Endothelial cell of umbilical vein (primary cell): Measurements from ENCODE around the gene CAT. TPM values are rescaled to one million over a fixed set of nuclear protein-coding genes. Genes with fewer than 3 reads are reported as not detected.

Experiments
- BruUV-seq: library from RNA; stranded (reverse); fragments of 400-500 nt; replicated peaks from 2 replicates; lab custom pipeline; 2021; lab: Mats Ljungman, UMichigan
- CTCF ChIA-PET: fragments of 300-600, 350-600 bp; sonication (Branson Sonifier 250); formaldehyde crosslinking; loops from one replicate; lab custom pipeline; 2021; ENCODE audit warnings: antibody characterized with exemption, inconsistent platforms; lab: Charles Lee
- POLR2A ChIA-PET: fragments of 300-600, 350-600 bp; sonication (Branson Sonifier 250); formaldehyde crosslinking; loops from one replicate; lab custom pipeline; 2021; ENCODE audit warnings: antibody characterized with exemption, inconsistent platforms; lab: Charles Lee
- DNase-seq: peaks from one replicate; pipeline ENCODE4 v3.0.0-alpha.2; 2011; ENCODE audit warnings: low read depth, low spot score
- FAIRE-seq: peaks from 2 replicates; lab custom pipeline; 2011; peaks lifted over from hg19 to GRCh38; lab: Jason Lieb, UNC
- H2AFZ ChIP-seq: 2 replicates; pipeline ENCODE4 v1.6.0; 2012; ENCODE audit warnings: low read depth, low read length, control low read depth, inconsistent platforms
- H3K27ac ChIP-seq: 2 replicates; pipeline ENCODE4 v1.5.1; 2011; ENCODE audit warnings: low read depth, mild to moderate bottlenecking, control low read depth, low read length, moderate library complexity; ENCODE audit not compliant: insufficient read depth
- H3K27me3 ChIP-seq, 2 experiments: 2 replicates each; pipeline versions ENCODE4 v1.6.0 to v1.6.1; 2011; ENCODE audit warnings: low read length in 2 of 2, mixed read lengths in 1 of 2; ENCODE audit not compliant: control insufficient read depth in 2 of 2, insufficient read depth in 2 of 2
- H3K36me3 ChIP-seq, 2 experiments: 2 replicates in 1 of 2; 3 replicates in 1 of 2; pipeline ENCODE4 v1.5.1; 2011; ENCODE audit warnings: low read length in 2 of 2, mild to moderate bottlenecking in 1 of 2, moderate library complexity in 1 of 2; ENCODE audit not compliant: control insufficient read depth in 2 of 2, insufficient read depth in 2 of 2; ENCODE audit errors: extremely low read depth in 1 of 2
- H3K4me1 ChIP-seq: 3 replicates; pipeline ENCODE4 v1.5.1; 2011; ENCODE audit warnings: mild to moderate bottlenecking, low read length; ENCODE audit not compliant: control insufficient read depth, insufficient read depth; ENCODE audit errors: extremely low read depth
- H3K4me2 ChIP-seq: 2 replicates; pipeline ENCODE4 v1.6.1; 2011; ENCODE audit warnings: low read length, control low read depth, mixed read lengths; ENCODE audit not compliant: insufficient read depth
- H3K4me3 ChIP-seq, 3 experiments: fragments of 200-600 bp in 1 of 3; sonication (generic), shearing (Covaris generic) in 1 of 3; replicated peaks in 1 of 3; 2 replicates each; pipeline ENCODE4 v1.5.1; 2011 to 2016; ENCODE audit warnings: control low read depth in 3 of 3, low read length in 3 of 3, mild to moderate bottlenecking in 2 of 3, inconsistent platforms in 1 of 3, low read depth in 1 of 3, moderate library complexity in 1 of 3; ENCODE audit not compliant: insufficient read depth in 1 of 3
- H3K79me2 ChIP-seq: 2 replicates; pipeline ENCODE4 v1.6.0; 2012; ENCODE audit warnings: low read length, inconsistent platforms; ENCODE audit not compliant: control insufficient read depth, insufficient read depth
- H3K9ac ChIP-seq: replicated peaks from 2 replicates; pipeline ENCODE3; 2011; ENCODE audit warnings: low read length, control low read depth; ENCODE audit not compliant: insufficient read depth; ENCODE audit errors: extremely low read depth
- H3K9me1 ChIP-seq: replicated peaks from 3 replicates; pipeline ENCODE4 v1.6.0; 2011; ENCODE audit warnings: mild to moderate bottlenecking, low read length; ENCODE audit not compliant: control insufficient read depth, insufficient read depth; ENCODE audit errors: extremely low read depth
- H3K9me3 ChIP-seq: replicated peaks from 2 replicates; pipeline ENCODE4 v1.5.1; 2012; ENCODE audit warnings: low read length, inconsistent platforms; ENCODE audit not compliant: control insufficient read depth, insufficient read depth
- H4K20me1 ChIP-seq: replicated peaks from 2 replicates; pipeline ENCODE3; 2011; ENCODE audit warnings: mild to moderate bottlenecking, low read length; ENCODE audit not compliant: control insufficient read depth, insufficient read depth; ENCODE audit errors: extremely low read depth
- EZH2 ChIP-seq: IDR thresholded peaks from 2 replicates; pipeline ENCODE4 v1.6.1; 2012; ENCODE audit warnings: borderline replicate concordance, low read depth, mild to moderate bottlenecking, moderate library complexity, low read length, inconsistent platforms; ENCODE audit not compliant: severe bottlenecking
- FOS ChIP-seq: IDR thresholded peaks from 2 replicates; pipeline ENCODE4 v1.6.1; 2011; ENCODE audit warnings: mild to moderate bottlenecking, low read length, moderate library complexity, borderline replicate concordance; ENCODE audit not compliant: insufficient read depth
- GATA2 ChIP-seq: IDR thresholded peaks from 2 replicates; pipeline ENCODE4 v1.7.0; 2011; ENCODE audit warnings: low read depth, mild to moderate bottlenecking, moderate library complexity, mixed read lengths, low read length; ENCODE audit not compliant: insufficient read length, insufficient read depth
- JUN ChIP-seq: IDR thresholded peaks from 2 replicates; pipeline ENCODE4 v1.6.1; 2011; ENCODE audit warnings: borderline replicate concordance, low read depth; ENCODE audit not compliant: insufficient read length, insufficient read depth
- MYC ChIP-seq: IDR thresholded peaks from one replicate; pipeline ENCODE4 v1.6.1; 2011; ENCODE audit warnings: mild to moderate bottlenecking, low read depth, low read length
- POLR2A ChIP-seq: IDR thresholded peaks from 2 replicates; pipeline ENCODE4 v1.6.1; 2012; ENCODE audit warnings: low read depth, mild to moderate bottlenecking, control low read depth, low read length
- POLR2AphosphoS5 ChIP-seq: IDR thresholded peaks from 2 replicates; pipeline ENCODE4 v1.6.1; 2012; ENCODE audit warnings: low read depth, mild to moderate bottlenecking, control low read depth, low read length, moderate library complexity; ENCODE audit not compliant: insufficient read depth
- dilution Hi-C: fragments of 300-500 bp; cut with MboI; formaldehyde crosslinking; loops from one replicate; pipeline ENCODE4 v1.15.0; 2019; ENCODE audit warnings: low sequenced_read_pairs; ENCODE audit not compliant: extremely low pct_ligation_motif_present
- intact Hi-C: fragments of 100-400 bp; cut with micrococcal nuclease; formaldehyde crosslinking; loops from one replicate; pipeline ENCODE4 v1.10.0; 2022
- polyA plus RNA-seq, 4 experiments: library from polyadenylated mRNA; depleted of rRNA in 3 of 4; stranded (reverse) in 3 of 4; unstranded in 1 of 4; fragments of >200 nt; gene quantifications; 2 replicates each; pipeline versions ENCODE4 v1.2.1 to v1.2.3, GENCODE V29; 2011 to 2012; ENCODE audit warnings: missing spikeins in 1 of 4
- total RNA-seq: library from RNA; stranded (reverse); gene quantifications from 2 replicates; pipeline ENCODE4 v1.2.3, GENCODE V29; 2021
- TF ChIP-seq, protein P1 (sequence below), 2 donors: IDR thresholded peaks; 1 replicate in 1 of 2; 2 replicates in 1 of 2; pipeline ENCODE4 v1.5.1; 2011; ENCODE audit warnings: low read length in 2 of 2, mild to moderate bottlenecking in 2 of 2, moderate library complexity in 2 of 2, control low read depth in 1 of 2, inconsistent platforms in 1 of 2, low read depth in 1 of 2; ENCODE audit not compliant: insufficient read depth in 1 of 2; ENCODE audit errors: extremely low read depth in 1 of 2
- TF ChIP-seq, protein P2 (sequence below): IDR thresholded peaks from 2 replicates; pipeline ENCODE4 v1.6.1; 2011; ENCODE audit not compliant: insufficient read depth, insufficient read length

The CAT gene
- total and polyA plus RNA-seq, 2 donors (not counting 3 experiments of a cell fraction or from before 2014, with no cell fraction given): 32.7 to 50.5 TPM

- no peak overlapping the region for H3K9ac ChIP-seq
- H3K4me2 ChIP-seq: no peak overlapping the region
- TF ChIP-seq POLR2A: no peak
- no peak for TF ChIP-seq GATA2
- TF ChIP-seq JUN: no peak
- TF ChIP-seq FOS: no peak
- TF ChIP-seq, protein P1, sequence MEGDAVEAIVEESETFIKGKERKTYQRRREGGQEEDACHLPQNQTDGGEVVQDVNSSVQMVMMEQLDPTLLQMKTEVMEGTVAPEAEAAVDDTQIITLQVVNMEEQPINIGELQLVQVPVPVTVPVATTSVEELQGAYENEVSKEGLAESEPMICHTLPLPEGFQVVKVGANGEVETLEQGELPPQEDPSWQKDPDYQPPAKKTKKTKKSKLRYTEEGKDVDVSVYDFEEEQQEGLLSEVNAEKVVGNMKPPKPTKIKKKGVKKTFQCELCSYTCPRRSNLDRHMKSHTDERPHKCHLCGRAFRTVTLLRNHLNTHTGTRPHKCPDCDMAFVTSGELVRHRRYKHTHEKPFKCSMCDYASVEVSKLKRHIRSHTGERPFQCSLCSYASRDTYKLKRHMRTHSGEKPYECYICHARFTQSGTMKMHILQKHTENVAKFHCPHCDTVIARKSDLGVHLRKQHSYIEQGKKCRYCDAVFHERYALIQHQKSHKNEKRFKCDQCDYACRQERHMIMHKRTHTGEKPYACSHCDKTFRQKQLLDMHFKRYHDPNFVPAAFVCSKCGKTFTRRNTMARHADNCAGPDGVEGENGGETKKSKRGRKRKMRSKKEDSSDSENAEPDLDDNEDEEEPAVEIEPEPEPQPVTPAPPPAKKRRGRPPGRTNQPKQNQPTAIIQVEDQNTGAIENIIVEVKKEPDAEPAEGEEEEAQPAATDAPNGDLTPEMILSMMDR (IDR thresholded peaks at IDR 0.05; ENCODE audit: extremely low read depth in 1 of 2, insufficient read depth in 1 of 2, low read depth in 1 of 2, low read length in 2 of 2): no peak
- TF ChIP-seq, protein P2, sequence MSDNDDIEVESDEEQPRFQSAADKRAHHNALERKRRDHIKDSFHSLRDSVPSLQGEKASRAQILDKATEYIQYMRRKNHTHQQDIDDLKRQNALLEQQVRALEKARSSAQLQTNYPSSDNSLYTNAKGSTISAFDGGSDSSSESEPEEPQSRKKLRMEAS: no peak
- TF ChIP-seq POLR2AphosphoS5: no peak
- no peak for TF ChIP-seq EZH2
- no peak for TF ChIP-seq MYC
- H3K9me3 ChIP-seq: no peaks in the 10 kb centered on the region
- FAIRE-seq (no peak), DNase-seq (no peak)
- ChIA-PET POLR2A (no interaction called here), CTCF (interaction anchor here (0.6 to 0.9 kb wide), 3 partner anchors 10 to 13 kb away, joined by 3 to 4 read pairs (median 3); no protein-coding TSS in a partner anchor)
- dilution Hi-C loops (no loop called here), intact Hi-C loops (no loop called here)
- no peaks in the 10 kb centered on the region for H3K79me2 ChIP-seq
- no peaks in the 10 kb centered on the region for H3K9me1 ChIP-seq
- H3K27ac ChIP-seq: no peak overlapping the region
- peaks cover 0 to 2% of the 10 kb centered on the region in 2 experiments for H3K27me3 ChIP-seq
- H3K36me3 ChIP-seq: no peaks in the 10 kb centered on the region
- no peaks in the 10 kb centered on the region for H4K20me1 ChIP-seq
- H3K4me3 ChIP-seq: no peak overlapping the region
- H3K4me1 ChIP-seq: no peaks in the 10 kb centered on the region
- BruUV-seq: no TSS peak
- no peak overlapping the region for H2AFZ ChIP-seq
Measured at GRCh38 chr11:34499719-34500500, 61.2 kb downstream of the CAT start.
